ENCODE results near the gene TNIP3. TPM values are rescaled to one million over a fixed set of nuclear protein-coding genes. Genes with fewer than 3 reads are reported as not detected.
"Not testable (repeated sequence)": the region's sequence is repeated elsewhere in the genome, so short reads cannot be mapped to it uniquely, and the experiment has no call there.

Gene TNIP3
- total RNA-seq = not detected

- Histone ChIP-seq H3K4me1 (no peaks in the 10 kb centered on the region), H3K9me3 (no peaks in the 10 kb centered on the region), H3K27ac (no peak within 1 kb of the TSS), H3K4me3 (no peak within 1 kb of the TSS), H3K36me3 (replicated peaks in 1 of 2; ENCODE audit: insufficient read depth in 1 of 2, low read depth in 2 of 2) (no peaks in the 10 kb centered on the region), H3K27me3 (no peaks in the 10 kb centered on the region)
- TF ChIP-seq CTCF (IDR thresholded peaks at IDR 0.05) = no peak
- no peak for TF ChIP-seq POLR2A (IDR thresholded peaks at IDR 0.05)
- no peak for DNase-seq
- 70 to 77% methylated on average over 4 of the region's 4 CpGs for WGBS, 2 donors
- no peak for ATAC-seq
- intact Hi-C loops (cut with DNase I) = no loop called here
Observed at GRCh38 chr4:121164291-121164690, at the start of gene TNIP3. TSS of gene TNIP3 (minus strand) at chr4:121164321. CDS start at chr4:121164125, 196 bp downstream.

- Histone ChIP-seq H3K27me3 (no peaks in the 10 kb centered on the region), H3K9me3 (no peaks in the 10 kb centered on the region), H3K27ac (no peak overlapping the region), H3K4me3 (no peak overlapping the region), H3K4me1 (no peaks in the 10 kb centered on the region), H3K36me3 (replicated peaks in 1 of 2; ENCODE audit: insufficient read depth in 1 of 2, low read depth in 2 of 2) (no peaks in the 10 kb centered on the region)
- ATAC-seq = no peak
- TF ChIP-seq POLR2A (IDR thresholded peaks at IDR 0.05) (no peak), CTCF (IDR thresholded peaks at IDR 0.05) (no peak)
- 35 to 43% methylated on average over 2 of the region's 2 CpGs for WGBS, 2 donors
- intact Hi-C loops (cut with DNase I) = no loop called here
- DNase-seq = no peak
Observed at GRCh38 chr4:121212806-121213205, 48.7 kb upstream of the TNIP3 start.

GRCh38 chr4:121209171-121209570 lies 45.0 kb upstream of the TNIP3 start:
- no peaks in the 10 kb centered on the region for H3K4me1 ChIP-seq
- H3K36me3 ChIP-seq (replicated peaks in 1 of 2; ENCODE audit: insufficient read depth in 1 of 2, low read depth in 2 of 2) = no peaks in the 10 kb centered on the region
- H3K27me3 ChIP-seq = no peaks in the 10 kb centered on the region
- DNase-seq (no peak), ATAC-seq (no peak)
- no peaks in the 10 kb centered on the region for H3K9me3 ChIP-seq
- H3K27ac ChIP-seq = no peak overlapping the region
- intact Hi-C loops (cut with DNase I) = no loop called here
- no peak for TF ChIP-seq POLR2A (IDR thresholded peaks at IDR 0.05)
- TF ChIP-seq CTCF (IDR thresholded peaks at IDR 0.05) = no peak
- WGBS, 2 donors = 75 to 89% methylated on average over 1 of the region's 1 CpG
- H3K4me3 ChIP-seq = no peak overlapping the region

- H3K4me1 ChIP-seq = no peaks in the 10 kb centered on the region
- WGBS, 2 donors = 65 to 73% methylated on average over 4 of the region's 4 CpGs
- no peaks in the 10 kb centered on the region for H3K9me3 ChIP-seq
- intact Hi-C loops (cut with DNase I) = no loop called here
- TF ChIP-seq CTCF (IDR thresholded peaks at IDR 0.05) (no peak), POLR2A (IDR thresholded peaks at IDR 0.05) (no peak)
- no peaks in the 10 kb centered on the region for H3K27me3 ChIP-seq
- no peak for ATAC-seq
- no peaks in the 10 kb centered on the region for H3K36me3 ChIP-seq (replicated peaks in 1 of 2; ENCODE audit: insufficient read depth in 1 of 2, low read depth in 2 of 2)
- no peak overlapping the region for H3K27ac ChIP-seq
- no peak for DNase-seq
- no peak overlapping the region for H3K4me3 ChIP-seq
Observed at GRCh38 chr4:121208244-121209007, 44.3 kb upstream of the TNIP3 start.

GRCh38 chr4:121205777-121206176 lies 41.7 kb upstream of the TNIP3 start:
- ATAC-seq; H3K27ac ChIP-seq; intact Hi-C loops (cut with DNase I); H3K4me1 ChIP-seq; DNase-seq; H3K4me3 ChIP-seq; H3K27me3 ChIP-seq; H3K9me3 ChIP-seq; H3K36me3 ChIP-seq (replicated peaks in 1 of 2; ENCODE audit: insufficient read depth in 1 of 2, low read depth in 2 of 2): not testable (repeated sequence)
- WGBS, 2 donors = 74 to 88% methylated on average over 3 of the region's 3 CpGs
